Measurements from ENCODE around the gene TXNDC5.
"Not testable (repeated sequence)": the region's sequence is repeated elsewhere in the genome, so short reads cannot be mapped to it uniquely, and the experiment has no call there.

Gene TXNDC5

GRCh38 chr6:7894262-7895124 lies 16.1 kb downstream of the TXNDC5 start:
- no peak overlapping the region for H3K4me3 ChIP-seq (ENCODE audit: control insufficient read depth, low read depth, low read length)
- TF ChIP-seq, protein P1, sequence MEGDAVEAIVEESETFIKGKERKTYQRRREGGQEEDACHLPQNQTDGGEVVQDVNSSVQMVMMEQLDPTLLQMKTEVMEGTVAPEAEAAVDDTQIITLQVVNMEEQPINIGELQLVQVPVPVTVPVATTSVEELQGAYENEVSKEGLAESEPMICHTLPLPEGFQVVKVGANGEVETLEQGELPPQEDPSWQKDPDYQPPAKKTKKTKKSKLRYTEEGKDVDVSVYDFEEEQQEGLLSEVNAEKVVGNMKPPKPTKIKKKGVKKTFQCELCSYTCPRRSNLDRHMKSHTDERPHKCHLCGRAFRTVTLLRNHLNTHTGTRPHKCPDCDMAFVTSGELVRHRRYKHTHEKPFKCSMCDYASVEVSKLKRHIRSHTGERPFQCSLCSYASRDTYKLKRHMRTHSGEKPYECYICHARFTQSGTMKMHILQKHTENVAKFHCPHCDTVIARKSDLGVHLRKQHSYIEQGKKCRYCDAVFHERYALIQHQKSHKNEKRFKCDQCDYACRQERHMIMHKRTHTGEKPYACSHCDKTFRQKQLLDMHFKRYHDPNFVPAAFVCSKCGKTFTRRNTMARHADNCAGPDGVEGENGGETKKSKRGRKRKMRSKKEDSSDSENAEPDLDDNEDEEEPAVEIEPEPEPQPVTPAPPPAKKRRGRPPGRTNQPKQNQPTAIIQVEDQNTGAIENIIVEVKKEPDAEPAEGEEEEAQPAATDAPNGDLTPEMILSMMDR (IDR thresholded peaks at IDR 0.05; ENCODE audit: control insufficient read depth, insufficient read depth, low read depth, low read length, missing control alignments) = no peak

DNA sequence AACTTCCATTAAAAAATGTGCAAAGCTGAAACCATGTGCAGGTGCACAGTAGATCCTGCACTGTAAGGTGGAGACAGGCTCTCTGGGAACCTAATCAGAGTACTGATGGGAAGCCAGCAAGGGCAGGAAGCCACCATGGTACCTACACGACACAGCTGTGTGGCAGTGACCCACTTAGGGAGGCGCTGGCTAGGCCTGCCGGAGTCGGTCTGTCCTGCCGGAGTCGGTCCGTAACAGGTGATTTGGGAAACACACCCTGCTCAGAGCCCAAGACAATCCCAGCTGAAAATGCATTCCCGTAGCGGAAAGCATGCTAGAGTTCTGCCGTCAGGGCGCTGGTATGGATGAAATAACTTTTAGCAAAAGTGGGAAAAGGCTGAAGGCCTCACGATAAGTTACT lies 17.2 kb downstream of the TXNDC5 start:
- H3K4me3 ChIP-seq (ENCODE audit: control insufficient read depth, low read depth, low read length) = no peak overlapping the region
- DNase-seq (ENCODE audit: low read depth) = no peak
- TF ChIP-seq, protein P1 (IDR thresholded peaks at IDR 0.05; ENCODE audit: control insufficient read depth, insufficient read depth, low read depth, low read length, missing control alignments) = no peak

More at GRCh38 chr6:7894262-7895124, 16.1 kb downstream of the TXNDC5 start:
- peak; percentile 31 for DNase-seq (ENCODE audit: low read depth)

DNA sequence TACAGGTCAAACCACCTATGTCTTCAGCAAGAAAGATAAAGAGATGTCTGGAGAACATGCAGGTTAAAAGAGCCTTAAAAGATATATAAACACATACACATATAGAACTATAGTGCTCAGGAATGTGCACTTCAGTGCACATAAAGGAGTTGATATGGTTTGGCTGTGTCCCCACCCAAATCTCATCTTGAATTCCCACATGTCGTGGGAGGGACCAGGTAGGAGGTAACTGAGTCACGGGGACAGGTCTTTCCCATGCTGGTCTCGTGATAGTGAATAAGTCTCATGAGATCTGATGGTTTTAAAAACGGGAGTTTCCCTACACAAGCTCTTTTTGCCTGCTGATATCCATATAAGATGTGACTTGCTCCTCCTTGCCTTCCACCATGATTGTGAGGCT lies 18.2 kb downstream of the TXNDC5 start:
- not testable (repeated sequence) for H3K4me3 ChIP-seq (ENCODE audit: control insufficient read depth, low read depth, low read length); DNase-seq (ENCODE audit: low read depth)

DNA sequence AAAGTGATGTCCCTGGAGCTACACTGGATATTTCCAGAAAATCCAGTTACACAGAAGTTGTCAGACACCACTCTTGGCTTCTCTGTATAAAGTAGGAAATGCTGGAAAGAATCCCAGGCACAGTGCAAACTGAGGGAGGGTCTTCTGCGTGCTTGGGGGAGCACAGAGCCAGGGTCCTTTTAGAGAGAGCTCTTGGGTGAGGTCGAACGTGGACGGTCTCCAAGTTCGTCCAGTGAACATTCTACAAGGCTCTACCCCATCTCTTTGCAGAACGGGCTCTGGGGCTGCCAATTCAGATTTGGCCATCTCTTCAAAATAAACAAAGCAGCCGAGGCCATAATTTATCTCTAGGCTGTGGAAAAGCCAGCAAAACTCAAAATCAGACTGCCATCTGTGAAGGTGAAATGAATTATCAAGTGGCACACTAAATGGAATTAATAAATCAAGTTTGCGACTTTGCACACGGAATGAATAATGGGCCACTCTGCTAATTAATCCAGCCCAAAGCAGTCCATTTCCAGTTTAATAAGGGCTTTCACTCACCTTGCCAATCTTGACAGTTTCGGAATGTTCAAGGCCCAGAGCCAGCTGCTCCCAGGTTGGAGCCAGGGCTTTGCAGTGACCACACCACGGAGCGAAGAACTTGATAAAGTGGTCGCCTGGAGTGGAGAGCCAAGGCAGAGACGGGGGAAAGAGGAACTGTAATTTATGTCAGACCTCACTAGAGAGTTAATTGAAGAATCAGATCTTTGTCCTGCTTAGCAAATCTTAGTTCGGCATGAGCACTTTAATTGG lies 19.3 kb downstream of the TXNDC5 start:
- TF ChIP-seq, protein P1 (IDR thresholded peaks at IDR 0.05; ENCODE audit: control insufficient read depth, insufficient read depth, low read depth, low read length, missing control alignments) = no peak
- no peak for DNase-seq (ENCODE audit: low read depth)
- no peak overlapping the region for H3K4me3 ChIP-seq (ENCODE audit: control insufficient read depth, low read depth, low read length)

DNA sequence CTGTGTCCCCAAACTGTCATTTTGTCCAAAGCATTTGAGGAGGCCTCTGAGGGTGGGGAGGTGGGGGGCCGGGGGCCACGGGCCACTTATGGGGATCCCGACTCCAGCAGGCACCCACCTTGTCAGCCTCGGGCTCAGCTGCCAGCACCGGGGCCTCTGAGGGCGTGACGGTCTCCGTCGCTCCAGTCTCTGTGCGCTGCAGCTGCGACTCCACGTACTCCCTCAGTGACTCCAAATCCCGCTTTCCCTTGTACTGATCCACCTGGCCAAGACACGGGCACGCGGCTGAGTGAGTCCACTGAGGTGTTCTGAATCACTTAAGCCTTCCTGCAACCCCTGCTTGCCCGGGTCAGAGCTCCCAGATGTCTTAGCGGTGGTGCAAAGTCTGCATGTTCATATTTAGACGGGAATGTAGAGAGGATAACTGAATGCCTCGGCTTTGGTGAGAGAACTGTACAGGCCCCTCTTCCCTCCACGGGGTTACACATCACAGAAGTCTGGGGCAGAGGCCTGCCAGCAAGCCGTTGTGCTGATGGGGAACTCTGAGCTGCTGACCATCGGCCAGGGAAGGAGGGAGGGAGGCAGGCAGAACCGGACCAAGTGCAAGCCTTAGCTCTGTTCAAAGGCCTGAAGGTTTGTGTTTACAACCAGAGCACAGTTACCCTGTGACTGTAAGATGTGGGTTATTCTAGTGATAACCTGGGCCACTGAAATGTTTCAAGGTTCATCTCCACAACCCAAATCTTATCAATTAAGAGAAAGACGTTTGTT lies 21.8 kb downstream of the TXNDC5 start:
- TF ChIP-seq, protein P1 (IDR thresholded peaks at IDR 0.05; ENCODE audit: control insufficient read depth, insufficient read depth, low read depth, low read length, missing control alignments) = no peak
- H3K4me3 ChIP-seq (ENCODE audit: control insufficient read depth, low read depth, low read length) = no peak overlapping the region

GRCh38 chr6:7887278-7887991 lies 23.2 kb downstream of the TXNDC5 start:
- no peak for DNase-seq (ENCODE audit: low read depth)
- H3K4me3 ChIP-seq (ENCODE audit: control insufficient read depth, low read depth, low read length) = no peak overlapping the region
- TF ChIP-seq, protein P1 (IDR thresholded peaks at IDR 0.05; ENCODE audit: control insufficient read depth, insufficient read depth, low read depth, low read length, missing control alignments) = no peak

More for the DNA sequence above, 21.8 kb downstream of the TXNDC5 start:
- no peak for DNase-seq (ENCODE audit: low read depth)

Measured in AG09309 (cell line).